NCI-H345 (cell line): ENCODE measurements around the gene LRFN5.
"Not testable (repeated sequence)": the region's sequence is repeated elsewhere in the genome, so short reads cannot be mapped to it uniquely, and the experiment has no call there.

Source experiments
- DNase-seq: peaks from one replicate; lab custom pipeline; 2025; lab: John Stamatoyannopoulos, UW

Gene LRFN5

GRCh38 chr14:41606532-41607303 is at the start of gene LRFN5:
Gene LRFN5 (plus strand): TSS chr14:41606876.
- DNase-seq, result peak; percentile 78

DNA sequence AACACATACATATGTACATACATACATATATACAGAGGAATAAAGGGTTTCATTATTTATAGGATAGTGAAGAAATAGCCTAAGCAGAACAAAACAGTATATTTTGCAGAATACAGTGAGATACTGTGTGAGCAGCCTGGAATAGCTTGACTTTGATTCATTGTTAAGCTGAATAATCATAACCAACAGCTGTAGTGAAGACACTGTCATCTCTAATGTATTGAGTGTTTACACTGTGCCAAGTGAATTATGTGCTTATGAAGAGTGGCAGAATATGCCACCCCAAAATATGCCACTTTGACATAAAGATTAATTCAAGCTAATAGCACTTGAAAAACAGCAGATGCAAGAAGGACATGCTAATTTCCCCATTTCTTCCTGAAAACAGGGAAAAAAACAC is 48.2 kb upstream of the LRFN5 start:
- DNase-seq, result no peak

GRCh38 chr14:41566864-41567263 is 39.8 kb upstream of the LRFN5 start:
- DNase-seq, result not testable (repeated sequence)

DNA sequence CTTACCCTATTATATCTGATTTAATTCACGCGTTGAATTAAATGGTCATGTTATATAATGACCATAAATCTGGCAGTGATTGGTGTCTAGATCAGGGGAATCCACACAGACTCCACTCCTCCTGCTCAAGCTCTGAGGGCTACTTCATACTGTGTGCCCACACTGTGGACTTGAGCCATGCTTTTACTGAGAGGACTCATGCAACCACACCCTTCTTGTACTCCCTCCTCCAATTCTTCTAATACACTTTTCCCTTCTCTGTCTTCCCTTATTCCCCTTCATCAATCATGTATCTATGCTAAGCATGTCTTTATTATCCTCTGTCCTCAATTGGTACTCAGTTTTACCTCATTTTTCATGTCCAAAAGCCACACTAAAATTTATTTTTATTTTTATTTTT is 37.7 kb upstream of the LRFN5 start:
- DNase-seq, result no peak

DNA sequence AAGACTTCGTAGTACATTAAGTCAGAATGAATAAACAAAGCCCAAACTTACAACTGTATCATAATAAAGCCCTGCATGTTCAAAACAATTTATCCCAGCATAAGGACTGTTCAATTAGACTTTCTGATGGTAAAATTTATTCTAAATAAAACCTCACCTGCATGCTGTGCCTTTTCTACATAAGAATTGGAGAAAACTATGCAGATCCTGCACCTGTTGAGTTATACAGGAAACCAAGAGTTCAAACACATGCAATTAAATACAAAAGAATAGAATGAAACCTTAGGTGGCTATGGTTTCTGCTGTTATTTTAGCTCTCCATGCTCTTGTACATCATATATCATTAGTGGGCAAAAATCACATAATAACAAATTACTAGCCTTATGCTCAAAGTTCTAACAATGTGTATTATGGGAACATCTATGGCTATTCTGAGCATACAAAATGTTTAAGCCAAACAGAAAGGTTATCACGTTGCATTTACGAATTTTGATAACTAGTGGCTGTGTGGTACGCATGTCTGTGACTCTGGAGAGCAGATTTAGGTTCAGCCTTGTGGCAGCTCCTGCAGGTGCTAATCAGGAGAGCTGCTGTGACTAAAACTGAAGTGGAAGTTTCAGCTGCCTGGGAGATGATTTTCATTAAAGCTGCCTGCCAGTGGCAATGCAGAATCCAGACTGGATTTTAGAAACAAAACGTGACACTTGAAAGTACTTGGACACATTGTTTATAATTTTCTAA is 36.1 kb upstream of the LRFN5 start:
- peak; percentile 83 for DNase-seq

GRCh38 chr14:41586237-41586636 is 20.4 kb upstream of the LRFN5 start:
- no peak for DNase-seq

- no peak for DNase-seq
Measured at GRCh38 chr14:41597647-41598046, 9.0 kb upstream of the LRFN5 start.

DNA sequence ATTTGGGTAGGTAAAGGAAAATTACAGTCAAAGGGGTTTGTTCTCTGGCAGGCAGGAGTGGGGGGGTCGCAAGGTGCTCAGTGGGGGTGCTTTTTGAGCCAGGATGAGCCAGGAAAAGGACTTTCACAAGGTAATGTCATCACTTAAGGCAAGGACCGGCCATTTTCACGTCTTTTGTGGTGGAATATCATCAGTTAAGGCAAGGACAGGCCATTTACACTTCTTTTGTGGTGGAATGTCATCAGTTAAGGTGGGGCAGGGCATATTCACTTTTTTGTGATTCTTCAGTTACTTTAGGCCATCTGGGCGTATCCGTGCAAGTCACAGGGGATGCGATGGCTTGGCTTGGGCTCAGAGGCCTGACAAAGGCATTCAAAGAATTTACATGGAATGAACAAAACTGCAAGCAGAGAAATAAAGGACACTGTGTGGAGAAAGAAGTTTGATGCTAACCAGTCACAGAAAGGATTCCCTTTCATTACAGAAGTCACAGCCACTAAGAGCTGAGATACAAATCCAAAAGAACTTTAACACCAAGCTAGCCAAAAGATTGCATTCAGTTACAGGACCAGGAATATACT is 6.8 kb upstream of the LRFN5 start:
- DNase-seq, result not testable (repeated sequence)

DNA sequence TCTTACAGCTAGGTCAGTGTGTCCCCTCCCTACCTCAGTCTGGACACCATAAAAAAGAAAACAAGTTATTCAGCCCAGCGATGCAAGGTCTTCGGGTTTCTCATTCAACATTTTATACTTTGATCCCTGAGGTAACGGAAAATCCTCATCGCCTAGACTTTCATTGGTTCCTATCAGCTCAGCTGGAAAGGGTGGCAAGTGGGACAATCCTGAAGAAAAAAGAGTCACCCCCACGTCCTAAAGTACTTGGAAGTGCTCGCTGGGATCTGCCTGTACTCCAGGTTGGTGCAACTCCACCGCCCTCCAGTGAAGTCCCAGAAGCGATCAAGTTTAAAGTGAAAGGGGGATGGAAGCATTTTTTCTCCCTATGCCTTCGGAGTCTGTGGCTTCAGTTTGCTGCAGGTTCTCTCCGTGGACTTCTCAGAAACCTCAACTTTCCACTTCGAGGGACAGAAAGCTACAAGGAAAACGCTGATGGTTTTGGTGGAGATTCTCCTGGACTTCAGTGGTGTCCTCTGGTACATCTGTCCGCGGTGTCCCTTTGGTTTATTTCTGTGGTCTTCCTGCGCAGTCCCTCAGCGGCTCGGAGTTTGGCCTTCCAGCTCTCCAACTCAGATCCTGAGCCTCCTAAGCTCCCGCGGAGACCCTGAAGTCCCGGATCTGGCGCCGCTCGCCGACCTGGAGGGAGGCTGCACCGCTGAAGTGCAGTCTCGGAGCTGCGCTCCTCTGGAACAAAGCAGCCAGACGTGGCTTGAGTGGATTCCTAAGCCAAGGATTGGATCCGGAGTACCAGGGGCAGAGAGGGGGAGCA is 1.8 kb upstream of the LRFN5 start:
- peak; percentile 85 for DNase-seq

DNA sequence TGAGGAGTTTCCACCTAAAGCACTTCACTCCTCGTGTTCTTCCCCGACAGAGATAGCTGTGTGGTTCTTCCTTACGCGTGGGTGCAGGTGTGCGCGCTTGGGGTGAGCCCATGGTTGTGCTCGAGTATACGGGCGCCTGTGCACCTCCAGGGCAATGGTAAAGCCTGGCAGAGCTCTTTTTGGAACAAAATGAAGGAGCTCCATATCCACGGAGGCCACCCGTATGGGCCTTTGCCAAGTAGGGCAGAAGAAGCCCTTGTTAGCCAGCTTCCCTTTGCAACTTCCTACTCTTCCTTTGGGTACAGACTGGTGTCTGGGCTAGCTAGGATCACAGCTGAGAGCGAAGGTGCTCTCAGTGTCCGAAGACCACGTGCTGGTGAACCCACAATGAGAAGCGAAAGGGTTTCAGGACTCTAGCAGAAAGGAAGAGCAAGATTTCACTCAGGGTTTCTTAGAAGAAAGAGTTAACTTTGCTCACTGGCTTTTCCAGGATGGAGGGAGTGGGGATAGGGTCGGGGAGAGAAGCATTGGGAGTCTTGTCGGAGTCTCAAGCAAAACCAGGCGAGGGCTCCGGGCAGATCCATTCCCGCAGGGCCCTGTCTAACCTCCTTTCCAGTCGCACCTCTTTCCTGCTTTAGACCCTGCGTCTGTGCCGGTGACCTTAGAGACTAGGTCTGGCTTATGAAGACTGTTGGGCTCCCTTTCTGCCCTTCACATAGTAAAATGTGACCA is 960 bp upstream of the LRFN5 start:
- DNase-seq, result peak; percentile 75

- DNase-seq, result no peak
Measured at GRCh38 chr14:41606282-41606531, 469 bp upstream of the LRFN5 start.

GRCh38 chr14:41607304-41607775 is 664 bp downstream of the LRFN5 start:
- peak; percentile 74 for DNase-seq

DNA sequence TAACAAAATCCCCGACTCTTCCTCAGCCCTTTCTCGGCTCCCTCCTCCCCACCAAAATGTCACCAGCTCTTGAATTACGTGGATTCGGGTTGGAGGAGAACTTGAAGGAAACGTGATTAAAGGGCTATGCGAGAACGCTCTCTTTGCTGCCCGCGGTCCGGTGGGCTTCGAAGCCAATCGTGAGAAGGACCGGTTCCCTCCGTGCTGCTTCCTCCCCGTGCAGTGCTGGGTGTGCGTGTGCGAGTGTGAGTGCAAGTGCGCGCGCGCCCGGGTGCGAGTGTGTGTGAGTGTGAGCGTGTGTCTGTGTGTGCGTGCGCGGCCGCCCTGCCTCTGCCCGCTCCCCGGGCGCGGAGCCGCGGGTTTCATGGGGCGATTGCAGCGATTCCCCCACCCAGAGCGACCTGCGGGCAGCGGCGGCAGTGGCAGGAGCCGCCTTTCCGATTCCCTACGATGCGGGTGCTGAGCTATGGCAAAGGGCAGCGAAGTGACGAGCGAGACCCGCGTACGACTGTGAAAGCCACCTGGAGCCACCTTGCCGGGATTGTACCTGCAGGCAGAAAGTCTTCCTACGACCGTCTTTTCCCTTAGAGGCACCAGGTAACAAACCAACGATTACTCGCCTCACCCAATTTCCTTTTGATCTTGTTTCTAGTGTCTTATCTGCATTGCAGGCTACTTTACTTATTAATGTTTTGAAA is 1.4 kb downstream of the LRFN5 start:
- DNase-seq, result peak; percentile 73

- DNase-seq, result peak; percentile 68
Measured at GRCh38 chr14:41608681-41609390, 2.2 kb downstream of the LRFN5 start.

DNA sequence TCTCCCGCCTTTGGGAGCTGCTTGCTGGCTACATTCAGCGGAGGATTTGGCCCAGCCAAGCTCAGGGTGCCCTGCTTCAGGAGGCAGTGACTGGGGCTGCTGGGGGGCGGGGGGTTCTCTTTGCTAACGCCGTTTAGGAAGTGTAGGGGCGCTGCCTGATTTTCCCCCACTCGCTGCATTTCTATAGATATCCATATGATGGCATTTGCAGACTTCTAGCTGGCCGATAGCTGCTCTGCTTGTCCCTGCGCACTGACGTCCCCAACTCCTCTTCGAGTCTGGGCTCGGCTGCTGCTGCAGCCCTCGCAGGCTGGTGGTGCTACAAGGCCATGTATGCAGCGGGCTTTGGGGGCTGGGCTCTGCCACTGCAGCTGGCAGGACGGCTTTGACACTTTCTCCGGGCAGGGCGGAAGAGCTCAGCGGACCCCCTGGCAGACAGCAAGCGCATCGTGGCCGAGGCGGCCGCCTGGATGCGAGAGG is 3.1 kb downstream of the LRFN5 start:
- peak; percentile 92 for DNase-seq

DNA sequence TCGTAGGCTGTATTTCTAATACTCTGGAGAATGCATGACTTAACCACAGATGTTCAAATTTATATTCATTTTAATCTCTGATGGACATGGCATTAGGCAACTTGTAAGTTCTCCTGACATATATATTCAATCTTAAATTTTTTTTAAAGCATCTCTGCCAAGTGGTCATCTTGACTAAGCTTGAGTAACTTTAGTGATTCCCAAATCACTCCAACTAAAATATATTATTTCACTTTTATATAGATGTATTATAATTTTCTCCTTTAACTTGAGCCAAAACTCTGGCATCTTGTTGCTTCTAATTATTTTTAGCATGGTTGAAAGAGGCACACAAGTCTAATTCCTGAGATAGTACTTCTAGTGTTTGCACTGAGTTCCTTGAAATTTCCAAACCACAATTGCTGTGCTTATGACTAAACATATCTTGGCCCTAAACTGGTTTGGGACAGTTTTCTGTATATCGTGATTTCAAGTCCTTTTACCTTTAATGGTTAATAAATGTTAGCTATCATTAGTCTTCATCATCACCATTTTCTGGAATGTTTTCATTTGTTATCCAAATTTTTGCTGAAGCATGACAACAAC is 8.4 kb downstream of the LRFN5 start:
- no peak for DNase-seq

- no peak for DNase-seq
Measured at GRCh38 chr14:41623736-41624135, 17.1 kb downstream of the LRFN5 start.

- DNase-seq, result no peak
Measured at GRCh38 chr14:41629876-41630275, 23.2 kb downstream of the LRFN5 start.

DNA sequence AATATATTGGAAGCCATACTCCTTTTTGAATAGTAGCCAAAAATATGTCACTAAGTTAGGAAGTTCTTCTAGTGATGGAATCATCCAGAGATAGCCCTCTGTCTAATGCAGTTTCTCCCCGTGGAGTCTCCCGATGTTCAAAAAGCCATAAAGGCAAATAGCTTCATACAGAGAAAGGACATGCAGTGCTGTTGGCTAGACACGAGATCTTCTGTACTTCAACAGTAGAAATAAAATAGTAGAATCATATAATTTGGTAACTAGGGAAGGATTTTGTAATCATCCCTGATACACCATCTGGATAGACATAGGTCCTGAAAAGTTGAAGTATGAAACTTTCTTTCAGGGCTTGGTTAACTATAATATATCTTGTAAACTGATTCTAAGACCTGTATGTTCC is 27.6 kb downstream of the LRFN5 start:
- no peak for DNase-seq
